ENCODE measurements around the gene MTREX.

MTREX gene

DNA sequence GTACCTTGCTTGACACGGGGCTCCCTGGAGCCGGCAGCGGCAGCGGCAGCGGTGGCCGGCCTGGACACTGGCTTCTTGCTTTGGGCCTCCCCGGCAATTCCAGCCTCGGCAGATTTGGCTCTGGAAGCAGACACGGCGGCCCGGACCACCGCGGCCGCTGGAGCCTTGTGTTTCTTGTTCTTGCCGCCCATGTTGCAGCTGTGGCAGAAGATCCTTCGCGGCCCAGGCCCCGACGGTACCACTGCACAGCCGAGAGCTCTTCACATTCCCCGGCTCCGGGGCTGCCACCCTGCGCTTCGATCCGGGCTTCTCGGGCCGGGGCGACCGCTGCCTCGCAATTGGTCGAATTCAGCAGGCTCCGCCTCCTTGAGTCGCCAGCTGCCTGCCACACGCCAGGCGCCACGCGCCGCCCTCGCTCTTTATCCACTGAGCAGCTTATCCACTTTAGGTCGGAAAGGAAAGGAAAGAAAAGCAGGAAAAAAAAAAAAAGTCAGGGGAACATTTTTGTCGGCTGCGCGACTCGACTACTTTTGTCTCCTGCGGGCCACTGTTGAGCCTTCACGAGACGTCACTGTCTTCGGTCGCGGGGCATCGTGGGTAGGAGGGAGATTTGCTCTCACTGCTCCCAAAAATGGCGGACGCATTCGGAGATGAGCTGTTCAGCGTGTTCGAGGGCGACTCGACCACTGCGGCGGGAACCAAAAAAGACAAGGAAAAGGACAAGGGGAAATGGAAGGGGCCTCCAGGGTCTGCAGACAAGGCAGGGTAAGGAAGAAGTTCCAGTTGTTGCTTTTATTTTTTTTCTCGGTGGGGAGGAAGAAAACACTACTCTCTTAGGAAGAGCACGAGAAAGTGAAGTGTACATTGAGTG, at the start of gene MTREX, which contains the start of gene DHX29:
TSS of gene MTREX (plus strand) at position 607 of the 871 bp plus-strand sequence. CDS start at position 632, 25 bp downstream.
TSS of gene DHX29 (minus strand) at position 312 of the 871 bp plus-strand sequence. CDS start at position 191, 121 bp downstream.
- Histone ChIP-seq H3K27me3 (ENCODE audit: control insufficient read depth, low read length) (no peaks in the 10 kb centered on the region), H3K79me2 (ENCODE audit: control insufficient read depth, low read length) (peaks cover 99% of the 10 kb centered on the region)

DNA sequence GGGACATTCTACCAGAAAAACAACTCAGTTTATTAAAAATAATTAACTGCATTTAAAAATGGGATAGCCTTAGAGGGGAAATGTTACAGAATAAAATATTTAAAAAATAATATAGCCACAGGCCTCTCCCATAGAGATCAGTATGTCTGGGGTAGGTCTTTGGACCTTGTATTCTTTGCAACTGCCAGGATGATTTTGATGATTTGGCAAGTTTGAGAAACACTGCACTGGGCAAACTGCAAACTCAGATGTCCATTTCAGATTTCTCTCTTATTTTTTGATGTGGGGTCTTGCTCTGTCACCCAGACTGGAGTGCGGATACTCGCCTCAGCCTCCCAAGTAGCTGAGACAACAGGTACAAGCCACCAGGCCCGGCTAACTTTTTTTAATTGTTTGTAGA, 49.5 kb upstream of the MTREX start:
- no peaks in the 10 kb centered on the region for H3F3A ChIP-seq (ENCODE audit: control insufficient read depth, insufficient read depth)
- no peaks in the 10 kb centered on the region for H3K9me2 ChIP-seq (replicated peaks; ENCODE audit: control insufficient read depth, low read length)
- TF ChIP-seq, protein P1, sequence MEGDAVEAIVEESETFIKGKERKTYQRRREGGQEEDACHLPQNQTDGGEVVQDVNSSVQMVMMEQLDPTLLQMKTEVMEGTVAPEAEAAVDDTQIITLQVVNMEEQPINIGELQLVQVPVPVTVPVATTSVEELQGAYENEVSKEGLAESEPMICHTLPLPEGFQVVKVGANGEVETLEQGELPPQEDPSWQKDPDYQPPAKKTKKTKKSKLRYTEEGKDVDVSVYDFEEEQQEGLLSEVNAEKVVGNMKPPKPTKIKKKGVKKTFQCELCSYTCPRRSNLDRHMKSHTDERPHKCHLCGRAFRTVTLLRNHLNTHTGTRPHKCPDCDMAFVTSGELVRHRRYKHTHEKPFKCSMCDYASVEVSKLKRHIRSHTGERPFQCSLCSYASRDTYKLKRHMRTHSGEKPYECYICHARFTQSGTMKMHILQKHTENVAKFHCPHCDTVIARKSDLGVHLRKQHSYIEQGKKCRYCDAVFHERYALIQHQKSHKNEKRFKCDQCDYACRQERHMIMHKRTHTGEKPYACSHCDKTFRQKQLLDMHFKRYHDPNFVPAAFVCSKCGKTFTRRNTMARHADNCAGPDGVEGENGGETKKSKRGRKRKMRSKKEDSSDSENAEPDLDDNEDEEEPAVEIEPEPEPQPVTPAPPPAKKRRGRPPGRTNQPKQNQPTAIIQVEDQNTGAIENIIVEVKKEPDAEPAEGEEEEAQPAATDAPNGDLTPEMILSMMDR (IDR thresholded peaks at IDR 0.05; ENCODE audit: low read depth, low read length, poor library complexity, severe bottlenecking) = no peak
- TF ChIP-seq EZH2phosphoT487 (IDR thresholded peaks at IDR 0.05; ENCODE audit: borderline replicate concordance, low read length) = no peak
- no peak overlapping the region for H3K27ac ChIP-seq (ENCODE audit: low read depth, low read length)
- H3K4me1 ChIP-seq (ENCODE audit: control insufficient read depth, low read length) = no peaks in the 10 kb centered on the region
- no peaks in the 10 kb centered on the region for H3K9me3 ChIP-seq (ENCODE audit: control insufficient read depth, insufficient read depth, low read length)
- H4K20me1 ChIP-seq (ENCODE audit: control insufficient read depth, insufficient read depth, low read depth, low read length) = no peaks in the 10 kb centered on the region
- no peak overlapping the region for H3K4me3 ChIP-seq (ENCODE audit: low read length)
- H3K79me2 ChIP-seq (ENCODE audit: control insufficient read depth, low read length) = no peaks in the 10 kb centered on the region
- no peaks in the 10 kb centered on the region for H3K27me3 ChIP-seq (ENCODE audit: control insufficient read depth, low read length)
- H3K4me2 ChIP-seq (ENCODE audit: low read length) = no peak overlapping the region
- peaks cover 61% of the 10 kb centered on the region for H3K36me3 ChIP-seq (ENCODE audit: control insufficient read depth, low read length)

More for the DNA sequence above, at the start of gene MTREX, which contains the start of gene DHX29:
- H3K4me3 ChIP-seq (ENCODE audit: low read length) = peak within 1 kb of the TSS; percentile 94
- TF ChIP-seq, protein P1 (IDR thresholded peaks at IDR 0.05; ENCODE audit: low read depth, low read length, poor library complexity, severe bottlenecking) = no peak
- no peak for TF ChIP-seq EZH2phosphoT487 (IDR thresholded peaks at IDR 0.05; ENCODE audit: borderline replicate concordance, low read length)
- peaks cover 8% of the 10 kb centered on the region; the same call in 1 of the 2 replicates for H4K20me1 ChIP-seq (ENCODE audit: control insufficient read depth, insufficient read depth, low read depth, low read length)
- H3K4me1 ChIP-seq (ENCODE audit: control insufficient read depth, low read length) = peaks cover 46% of the 10 kb centered on the region
- H3K27ac ChIP-seq (ENCODE audit: low read depth, low read length) = peak within 1 kb of the TSS; percentile 67
- peak within 1 kb of the TSS; percentile 70 for H3K4me2 ChIP-seq (ENCODE audit: low read length)
- no peaks in the 10 kb centered on the region; the same call in 1 of the 2 replicates for H3F3A ChIP-seq (ENCODE audit: control insufficient read depth, insufficient read depth)
- H3K9me2 ChIP-seq (replicated peaks; ENCODE audit: control insufficient read depth, low read length) = no peaks in the 10 kb centered on the region
- H3K36me3 ChIP-seq (ENCODE audit: control insufficient read depth, low read length) = peaks cover 61% of the 10 kb centered on the region
- H3K9me3 ChIP-seq (ENCODE audit: control insufficient read depth, insufficient read depth, low read length) = no peaks in the 10 kb centered on the region

DNA sequence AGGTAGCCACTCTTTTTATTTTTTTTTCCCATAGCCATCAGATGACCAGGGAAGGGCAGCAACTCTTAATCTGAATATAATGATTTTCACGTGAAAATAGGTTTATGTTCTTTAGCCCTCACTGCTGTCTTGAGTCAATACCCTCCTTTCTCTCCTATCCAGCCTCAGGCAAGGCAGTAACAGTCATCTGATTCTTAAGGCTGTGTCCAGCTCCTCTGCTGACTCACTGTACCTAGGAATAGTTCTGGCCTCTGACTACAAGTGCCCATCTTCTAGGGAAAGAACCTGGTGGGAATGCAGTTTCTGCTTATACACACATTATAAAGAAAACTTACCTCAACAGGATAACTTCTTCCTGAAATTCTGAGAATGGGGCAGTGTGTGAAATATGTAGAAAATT, 31.0 kb upstream of the MTREX start:
- H4K20me1 ChIP-seq (ENCODE audit: control insufficient read depth, insufficient read depth, low read depth, low read length) = no peaks in the 10 kb centered on the region
- H3K36me3 ChIP-seq (ENCODE audit: control insufficient read depth, low read length) = peaks cover 73% of the 10 kb centered on the region
- H3F3A ChIP-seq (ENCODE audit: control insufficient read depth, insufficient read depth) = peaks cover 2% of the 10 kb centered on the region; the same call in 1 of the 2 replicates
- no peak for TF ChIP-seq EZH2phosphoT487 (IDR thresholded peaks at IDR 0.05; ENCODE audit: borderline replicate concordance, low read length)
- TF ChIP-seq, protein P1 (IDR thresholded peaks at IDR 0.05; ENCODE audit: low read depth, low read length, poor library complexity, severe bottlenecking) = no peak
- H3K4me1 ChIP-seq (ENCODE audit: control insufficient read depth, low read length) = no peaks in the 10 kb centered on the region
- no peaks in the 10 kb centered on the region for H3K9me2 ChIP-seq (replicated peaks; ENCODE audit: control insufficient read depth, low read length)
- no peak overlapping the region for H3K4me2 ChIP-seq (ENCODE audit: low read length)
- H3K27me3 ChIP-seq (ENCODE audit: control insufficient read depth, low read length) = no peaks in the 10 kb centered on the region
- H3K4me3 ChIP-seq (ENCODE audit: low read length) = no peak overlapping the region
- H3K27ac ChIP-seq (ENCODE audit: low read depth, low read length) = no peak overlapping the region
- H3K9me3 ChIP-seq (ENCODE audit: control insufficient read depth, insufficient read depth, low read length) = no peaks in the 10 kb centered on the region
- no peaks in the 10 kb centered on the region for H3K79me2 ChIP-seq (ENCODE audit: control insufficient read depth, low read length)
